Liver (tissue), 3 donors: ENCODE data around the gene CD300LG.

ENCODE experiments used
- SP1 ChIP-seq: IDR thresholded peaks from 2 replicates; pipeline ENCODE4 v1.6.1; 2018; ENCODE audit warnings: antibody characterized with exemption, mild to moderate bottlenecking
- TF ChIP-seq, protein P1 (sequence below): fragments of 150-350 bp; IDR thresholded peaks from 2 replicates; pipeline ENCODE4 v1.5.1; 2017; ENCODE audit warnings: improper control_type of control experiment, low read depth, low read length; ENCODE audit not compliant: missing input control
- donor health status: healthy.
- donor health status: healthy.

DNA sequence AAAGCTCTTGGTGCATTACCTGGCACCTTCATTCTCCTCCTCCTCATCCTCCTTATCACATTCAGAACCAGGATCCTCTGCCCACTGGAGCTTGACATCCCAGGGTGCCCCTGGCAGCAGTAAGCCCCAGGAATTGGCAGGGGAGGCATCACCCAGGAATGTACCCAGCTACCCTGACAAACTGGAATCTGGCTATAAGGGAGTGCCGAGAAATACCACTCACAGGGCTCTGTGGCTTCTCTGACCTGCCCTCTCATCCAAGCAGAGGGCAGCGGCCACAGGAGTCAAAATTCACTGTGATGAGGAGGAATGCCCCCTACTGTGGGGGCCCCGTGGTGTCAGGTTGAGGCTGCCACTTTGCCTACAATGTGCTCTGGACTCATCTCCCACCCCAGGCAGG lies 33.6 kb upstream of the CD300LG start:
- TF ChIP-seq, protein P1, sequence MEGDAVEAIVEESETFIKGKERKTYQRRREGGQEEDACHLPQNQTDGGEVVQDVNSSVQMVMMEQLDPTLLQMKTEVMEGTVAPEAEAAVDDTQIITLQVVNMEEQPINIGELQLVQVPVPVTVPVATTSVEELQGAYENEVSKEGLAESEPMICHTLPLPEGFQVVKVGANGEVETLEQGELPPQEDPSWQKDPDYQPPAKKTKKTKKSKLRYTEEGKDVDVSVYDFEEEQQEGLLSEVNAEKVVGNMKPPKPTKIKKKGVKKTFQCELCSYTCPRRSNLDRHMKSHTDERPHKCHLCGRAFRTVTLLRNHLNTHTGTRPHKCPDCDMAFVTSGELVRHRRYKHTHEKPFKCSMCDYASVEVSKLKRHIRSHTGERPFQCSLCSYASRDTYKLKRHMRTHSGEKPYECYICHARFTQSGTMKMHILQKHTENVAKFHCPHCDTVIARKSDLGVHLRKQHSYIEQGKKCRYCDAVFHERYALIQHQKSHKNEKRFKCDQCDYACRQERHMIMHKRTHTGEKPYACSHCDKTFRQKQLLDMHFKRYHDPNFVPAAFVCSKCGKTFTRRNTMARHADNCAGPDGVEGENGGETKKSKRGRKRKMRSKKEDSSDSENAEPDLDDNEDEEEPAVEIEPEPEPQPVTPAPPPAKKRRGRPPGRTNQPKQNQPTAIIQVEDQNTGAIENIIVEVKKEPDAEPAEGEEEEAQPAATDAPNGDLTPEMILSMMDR: no peak
- TF ChIP-seq SP1: no peak
